Measurements from ENCODE around the gene RHOV.

Gene RHOV

GRCh38 chr15:40892447-40893012 is 18.5 kb upstream of the RHOV start:
- H3K4me1 ChIP-seq (ENCODE audit: control insufficient read depth, insufficient read depth, low read length): no peaks in the 10 kb centered on the region
- H3K27me3 ChIP-seq (ENCODE audit: control insufficient read depth, insufficient read depth, low read length): no peaks in the 10 kb centered on the region
- no peak overlapping the region for H3K27ac ChIP-seq (ENCODE audit: low read length)
- DNase-seq (ENCODE audit: low read depth, low spot score): no peak
- no peak overlapping the region for H3K4me3 ChIP-seq (ENCODE audit: low read length)
- peaks cover 4% of the 10 kb centered on the region; the same call in 1 of the 2 replicates for H3K36me3 ChIP-seq (ENCODE audit: control insufficient read depth, insufficient read depth, low read length)
- no CpG with 5 or more reads among the region's 2 CpGs for WGBS (ENCODE audit: insufficient coverage, insufficient read length)
- H3K9me3 ChIP-seq (ENCODE audit: control insufficient read depth, insufficient read depth, low read length): no peaks in the 10 kb centered on the region

GRCh38 chr15:40891810-40892446 is 17.9 kb upstream of the RHOV start:
- H3K27ac ChIP-seq (ENCODE audit: low read length): no peak overlapping the region
- no peaks in the 10 kb centered on the region for H3K4me1 ChIP-seq (ENCODE audit: control insufficient read depth, insufficient read depth, low read length)
- WGBS (ENCODE audit: insufficient coverage, insufficient read length): no CpG with 5 or more reads among the region's 4 CpGs
- no peak for DNase-seq (ENCODE audit: low read depth, low spot score)
- H3K9me3 ChIP-seq (ENCODE audit: control insufficient read depth, insufficient read depth, low read length): no peaks in the 10 kb centered on the region
- H3K36me3 ChIP-seq (ENCODE audit: control insufficient read depth, insufficient read depth, low read length): peaks cover 4% of the 10 kb centered on the region; the same call in 1 of the 2 replicates
- no peak overlapping the region for H3K4me3 ChIP-seq (ENCODE audit: low read length)
- no peaks in the 10 kb centered on the region for H3K27me3 ChIP-seq (ENCODE audit: control insufficient read depth, insufficient read depth, low read length)

GRCh38 chr15:40891138-40891537 is 17.1 kb upstream of the RHOV start:
- Histone ChIP-seq H3K4me1 (ENCODE audit: control insufficient read depth, insufficient read depth, low read length) (no peaks in the 10 kb centered on the region), H3K27me3 (ENCODE audit: control insufficient read depth, insufficient read depth, low read length) (no peaks in the 10 kb centered on the region), H3K4me3 (ENCODE audit: low read length) (no peak overlapping the region), H3K36me3 (ENCODE audit: control insufficient read depth, insufficient read depth, low read length) (peaks cover 4% of the 10 kb centered on the region; the same call in 1 of the 2 replicates), H3K9me3 (ENCODE audit: control insufficient read depth, insufficient read depth, low read length) (no peaks in the 10 kb centered on the region), H3K27ac (ENCODE audit: low read length) (no peak overlapping the region)
- no peak for DNase-seq (ENCODE audit: low read depth, low spot score)
- 100% methylated on average over 1 of the region's 5 CpGs for WGBS (ENCODE audit: insufficient coverage, insufficient read length)

- Histone ChIP-seq H3K4me1 (ENCODE audit: control insufficient read depth, insufficient read depth, low read length) (no peaks in the 10 kb centered on the region), H3K36me3 (ENCODE audit: control insufficient read depth, insufficient read depth, low read length) (no peaks in the 10 kb centered on the region), H3K27me3 (ENCODE audit: control insufficient read depth, insufficient read depth, low read length) (no peaks in the 10 kb centered on the region), H3K9me3 (ENCODE audit: control insufficient read depth, insufficient read depth, low read length) (no peaks in the 10 kb centered on the region), H3K4me3 (ENCODE audit: low read length) (no peak overlapping the region), H3K27ac (ENCODE audit: low read length) (no peak overlapping the region)
- no peak for DNase-seq (ENCODE audit: low read depth, low spot score)
Measured at GRCh38 chr15:40889112-40889511, 15.1 kb upstream of the RHOV start.

GRCh38 chr15:40886586-40886985 is 12.6 kb upstream of the RHOV start:
- Histone ChIP-seq H3K4me1 (ENCODE audit: control insufficient read depth, insufficient read depth, low read length) (no peaks in the 10 kb centered on the region), H3K4me3 (ENCODE audit: low read length) (no peak overlapping the region), H3K9me3 (ENCODE audit: control insufficient read depth, insufficient read depth, low read length) (no peaks in the 10 kb centered on the region), H3K27ac (ENCODE audit: low read length) (no peak overlapping the region), H3K36me3 (ENCODE audit: control insufficient read depth, insufficient read depth, low read length) (no peaks in the 10 kb centered on the region), H3K27me3 (ENCODE audit: control insufficient read depth, insufficient read depth, low read length) (no peaks in the 10 kb centered on the region)
- DNase-seq (ENCODE audit: low read depth, low spot score): no peak
- WGBS (ENCODE audit: insufficient coverage, insufficient read length): no CpG with 5 or more reads among the region's 1 CpG

- no peak overlapping the region for H3K27ac ChIP-seq (ENCODE audit: low read length)
- H3K9me3 ChIP-seq (ENCODE audit: control insufficient read depth, insufficient read depth, low read length): no peaks in the 10 kb centered on the region
- H3K4me3 ChIP-seq (ENCODE audit: low read length): no peak overlapping the region
- no peaks in the 10 kb centered on the region for H3K27me3 ChIP-seq (ENCODE audit: control insufficient read depth, insufficient read depth, low read length)
- WGBS (ENCODE audit: insufficient coverage, insufficient read length): no CpG with 5 or more reads among the region's 6 CpGs
- H3K36me3 ChIP-seq (ENCODE audit: control insufficient read depth, insufficient read depth, low read length): no peaks in the 10 kb centered on the region
- no peaks in the 10 kb centered on the region for H3K4me1 ChIP-seq (ENCODE audit: control insufficient read depth, insufficient read depth, low read length)
- no peak for DNase-seq (ENCODE audit: low read depth, low spot score)
Measured at GRCh38 chr15:40881351-40881750, 7.3 kb upstream of the RHOV start.

- H3K4me1 ChIP-seq (ENCODE audit: control insufficient read depth, insufficient read depth, low read length): no peaks in the 10 kb centered on the region
- H3K4me3 ChIP-seq (ENCODE audit: low read length): no peak overlapping the region
- H3K9me3 ChIP-seq (ENCODE audit: control insufficient read depth, insufficient read depth, low read length): no peaks in the 10 kb centered on the region
- no peaks in the 10 kb centered on the region for H3K36me3 ChIP-seq (ENCODE audit: control insufficient read depth, insufficient read depth, low read length)
- no peak for DNase-seq (ENCODE audit: low read depth, low spot score)
- H3K27me3 ChIP-seq (ENCODE audit: control insufficient read depth, insufficient read depth, low read length): no peaks in the 10 kb centered on the region
- no peak overlapping the region for H3K27ac ChIP-seq (ENCODE audit: low read length)
- no CpG with 5 or more reads among the region's 6 CpGs for WGBS (ENCODE audit: insufficient coverage, insufficient read length)
Measured at GRCh38 chr15:40879609-40880008, 5.6 kb upstream of the RHOV start.

GRCh38 chr15:40878785-40879184 is 4.8 kb upstream of the RHOV start:
- H3K4me3 ChIP-seq (ENCODE audit: low read length): no peak overlapping the region
- no peak for DNase-seq (ENCODE audit: low read depth, low spot score)
- H3K27me3 ChIP-seq (ENCODE audit: control insufficient read depth, insufficient read depth, low read length): no peaks in the 10 kb centered on the region
- no peaks in the 10 kb centered on the region for H3K9me3 ChIP-seq (ENCODE audit: control insufficient read depth, insufficient read depth, low read length)
- no peaks in the 10 kb centered on the region for H3K4me1 ChIP-seq (ENCODE audit: control insufficient read depth, insufficient read depth, low read length)
- no peaks in the 10 kb centered on the region for H3K36me3 ChIP-seq (ENCODE audit: control insufficient read depth, insufficient read depth, low read length)
- no CpG with 5 or more reads among the region's 1 CpG for WGBS (ENCODE audit: insufficient coverage, insufficient read length)
- no peak overlapping the region for H3K27ac ChIP-seq (ENCODE audit: low read length)

- no CpG with 5 or more reads among the region's 2 CpGs for WGBS (ENCODE audit: insufficient coverage, insufficient read length)
- H3K4me1 ChIP-seq (ENCODE audit: control insufficient read depth, insufficient read depth, low read length): peaks cover 3% of the 10 kb centered on the region; the same call in 1 of the 2 replicates
- H3K36me3 ChIP-seq (ENCODE audit: control insufficient read depth, insufficient read depth, low read length): no peaks in the 10 kb centered on the region
- no peaks in the 10 kb centered on the region for H3K9me3 ChIP-seq (ENCODE audit: control insufficient read depth, insufficient read depth, low read length)
- DNase-seq (ENCODE audit: low read depth, low spot score): no peak
- no peak overlapping the region for H3K27ac ChIP-seq (ENCODE audit: low read length)
- H3K4me3 ChIP-seq (ENCODE audit: low read length): no peak overlapping the region
- no peaks in the 10 kb centered on the region for H3K27me3 ChIP-seq (ENCODE audit: control insufficient read depth, insufficient read depth, low read length)
Measured at GRCh38 chr15:40877694-40878093, 3.7 kb upstream of the RHOV start.

- Histone ChIP-seq H3K9me3 (ENCODE audit: control insufficient read depth, insufficient read depth, low read length) (no peaks in the 10 kb centered on the region), H3K36me3 (ENCODE audit: control insufficient read depth, insufficient read depth, low read length) (no peaks in the 10 kb centered on the region), H3K4me3 (ENCODE audit: low read length) (no peak overlapping the region), H3K4me1 (ENCODE audit: control insufficient read depth, insufficient read depth, low read length) (peaks cover 5% of the 10 kb centered on the region), H3K27me3 (ENCODE audit: control insufficient read depth, insufficient read depth, low read length) (no peaks in the 10 kb centered on the region), H3K27ac (ENCODE audit: low read length) (no peak overlapping the region)
- no peak for DNase-seq (ENCODE audit: low read depth, low spot score)
- WGBS (ENCODE audit: insufficient coverage, insufficient read length): no CpG with 5 or more reads among the region's 6 CpGs
Measured at GRCh38 chr15:40875991-40876730, 2.1 kb upstream of the RHOV start.

All from iPS DF 6.9 (cell line).